ENCODE results near the gene ANKRD55. TPM values are rescaled to one million over a fixed set of nuclear protein-coding genes. Genes with fewer than 3 reads are reported as not detected.

ANKRD55 gene
- total RNA-seq, 1 experiment from 2014 or later, result not detected

GRCh38 chr5:56166671-56167385 lies 66.3 kb downstream of the ANKRD55 start:
- CTCF ChIA-PET, result no interaction called here
- Histone ChIP-seq H3F3A (ENCODE audit: low read length, unreplicated experiment) (no peaks in the 10 kb centered on the region), H3K27ac (ENCODE audit: low read length) (no peak overlapping the region)

GRCh38 chr5:56164376-56164775 lies 68.8 kb downstream of the ANKRD55 start:
- H3K4me1 ChIP-seq (ENCODE audit: insufficient read depth, low read length), result no peaks in the 10 kb centered on the region
- no peaks in the 10 kb centered on the region for H3K36me3 ChIP-seq (ENCODE audit: low read depth, low read length)
- no peak overlapping the region for H3K4me2 ChIP-seq (ENCODE audit: low read length)
- ATAC-seq (no peak), DNase-seq (no peak)
- CTCF ChIA-PET, result no interaction called here
- no peaks in the 10 kb centered on the region for H4K20me1 ChIP-seq (ENCODE audit: low read length)
- no peak overlapping the region for H3K4me3 ChIP-seq (ENCODE audit: low read length)
- no peaks in the 10 kb centered on the region for H3K9me2 ChIP-seq (replicated peaks; ENCODE audit: low read length)
- BruUV-seq (replicated peaks), result no TSS peak
- no peaks in the 10 kb centered on the region for H3F3A ChIP-seq (ENCODE audit: low read length, unreplicated experiment)
- no peak overlapping the region for H3K9ac ChIP-seq (ENCODE audit: low read length)
- no peak overlapping the region for H2AFZ ChIP-seq (ENCODE audit: low read length)
- TF ChIP-seq EZH2 (IDR thresholded peaks at IDR 0.05; ENCODE audit: low read length, unreplicated experiment) (no peak), CTCF (conservative IDR thresholded peaks at IDR 0.05; ENCODE audit: low read depth, low read length) (no peak), EZH2phosphoT487 (IDR thresholded peaks at IDR 0.05; ENCODE audit: borderline replicate concordance, low read length) (no peak)
- POLR2A ChIA-PET (ENCODE audit: unreplicated experiment), result no interaction called here
- no peaks in the 10 kb centered on the region for H3K79me2 ChIP-seq (ENCODE audit: low read length)
- no peaks in the 10 kb centered on the region for H3K27me3 ChIP-seq (ENCODE audit: low read length)
- intact Hi-C loops (cut with micrococcal nuclease), result no loop called here
- no peak overlapping the region for H3K27ac ChIP-seq (ENCODE audit: low read length)
- H3K9me3 ChIP-seq (ENCODE audit: low read length), result no peaks in the 10 kb centered on the region

More at GRCh38 chr5:56166671-56167385, 66.3 kb downstream of the ANKRD55 start:
- no peaks in the 10 kb centered on the region for H3K4me1 ChIP-seq (ENCODE audit: insufficient read depth, low read length)
- no peaks in the 10 kb centered on the region for H4K20me1 ChIP-seq (ENCODE audit: low read length)
- H3K9ac ChIP-seq (ENCODE audit: low read length), result no peak overlapping the region
- no peaks in the 10 kb centered on the region for H3K27me3 ChIP-seq (ENCODE audit: low read length)
- no peaks in the 10 kb centered on the region for H3K9me3 ChIP-seq (ENCODE audit: low read length)
- no peak overlapping the region for H3K4me2 ChIP-seq (ENCODE audit: low read length)
- no peaks in the 10 kb centered on the region for H3K36me3 ChIP-seq (ENCODE audit: low read depth, low read length)
- no peaks in the 10 kb centered on the region for H3K9me2 ChIP-seq (replicated peaks; ENCODE audit: low read length)
- H3K79me2 ChIP-seq (ENCODE audit: low read length), result no peaks in the 10 kb centered on the region
- H2AFZ ChIP-seq (ENCODE audit: low read length), result no peak overlapping the region
- no TSS peak for BruUV-seq (replicated peaks)
- POLR2A ChIA-PET (ENCODE audit: unreplicated experiment), result no interaction called here
- TF ChIP-seq CTCF (conservative IDR thresholded peaks at IDR 0.05; ENCODE audit: low read depth, low read length) (no peak), EZH2 (IDR thresholded peaks at IDR 0.05; ENCODE audit: low read length, unreplicated experiment) (no peak), EZH2phosphoT487 (IDR thresholded peaks at IDR 0.05; ENCODE audit: borderline replicate concordance, low read length) (no peak)
- H3K4me3 ChIP-seq (ENCODE audit: low read length), result no peak overlapping the region
- no peak for DNase-seq
- no peak for ATAC-seq
- intact Hi-C loops (cut with micrococcal nuclease), result no loop called here

DNA sequence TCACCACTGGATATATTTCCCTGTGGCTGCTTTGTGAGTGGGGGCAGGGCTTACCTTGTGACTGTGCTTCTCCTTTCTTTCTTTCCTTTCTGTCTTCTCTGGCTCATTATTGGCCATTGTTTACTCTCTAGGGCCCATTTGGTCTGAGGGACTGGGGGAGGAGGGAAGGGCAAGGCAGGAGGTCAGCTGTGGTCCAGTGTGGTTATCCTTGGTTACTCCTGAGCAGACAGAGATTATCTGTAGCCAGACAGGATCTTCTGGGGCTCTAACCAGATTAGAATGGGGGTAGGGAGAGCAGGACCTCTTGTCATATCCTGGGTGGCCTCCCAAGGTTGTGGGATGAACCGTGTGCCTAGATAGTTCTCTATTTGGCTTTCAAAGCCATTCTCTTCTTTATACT lies 71.2 kb downstream of the ANKRD55 start:
- intact Hi-C loops (cut with micrococcal nuclease), result no loop called here
- H3K79me2 ChIP-seq (ENCODE audit: low read length), result no peaks in the 10 kb centered on the region
- no peak overlapping the region for H3K9ac ChIP-seq (ENCODE audit: low read length)
- no peak overlapping the region for H3K4me2 ChIP-seq (ENCODE audit: low read length)
- H3F3A ChIP-seq (ENCODE audit: low read length, unreplicated experiment), result no peaks in the 10 kb centered on the region
- H3K4me1 ChIP-seq (ENCODE audit: insufficient read depth, low read length), result no peaks in the 10 kb centered on the region
- DNase-seq (no peak), ATAC-seq (no peak)
- ChIA-PET CTCF (no interaction called here), POLR2A (ENCODE audit: unreplicated experiment) (no interaction called here)
- H3K27ac ChIP-seq (ENCODE audit: low read length), result no peak overlapping the region
- H3K9me3 ChIP-seq (ENCODE audit: low read length), result no peaks in the 10 kb centered on the region
- H4K20me1 ChIP-seq (ENCODE audit: low read length), result no peaks in the 10 kb centered on the region
- TF ChIP-seq EZH2phosphoT487 (IDR thresholded peaks at IDR 0.05; ENCODE audit: borderline replicate concordance, low read length), result no peak
- no peak for TF ChIP-seq CTCF (conservative IDR thresholded peaks at IDR 0.05; ENCODE audit: low read depth, low read length)
- no peak for TF ChIP-seq EZH2 (IDR thresholded peaks at IDR 0.05; ENCODE audit: low read length, unreplicated experiment)
- H2AFZ ChIP-seq (ENCODE audit: low read length), result no peak overlapping the region
- H3K9me2 ChIP-seq (replicated peaks; ENCODE audit: low read length), result no peaks in the 10 kb centered on the region
- H3K4me3 ChIP-seq (ENCODE audit: low read length), result no peak overlapping the region
- no peaks in the 10 kb centered on the region for H3K36me3 ChIP-seq (ENCODE audit: low read depth, low read length)
- no peaks in the 10 kb centered on the region for H3K27me3 ChIP-seq (ENCODE audit: low read length)
- no TSS peak for BruUV-seq (replicated peaks)
